Measurements from ENCODE around the gene CCNE1. TPM values are rescaled to one million over a fixed set of nuclear protein-coding genes. Genes with fewer than 3 reads are reported as not detected.
"Not testable (repeated sequence)": the region's sequence is repeated elsewhere in the genome, so short reads cannot be mapped to it uniquely, and the experiment has no call there.

The CCNE1 gene
- total RNA-seq, 1 experiment from 2014 or later = 72.7 TPM

GRCh38 chr19:29817316-29817715, 5.5 kb downstream of the CCNE1 start:
- Histone ChIP-seq H3K9me3 (replicated peaks) (no peaks in the 10 kb centered on the region), H3K27ac (no peak overlapping the region), H3K27me3 (no peaks in the 10 kb centered on the region), H3K4me1 (peaks cover 19% of the 10 kb centered on the region), H3K36me3 (peaks cover 54% of the 10 kb centered on the region), H3K4me3 (no peak overlapping the region)
- DNase-seq = no peak

GRCh38 chr19:29819300-29819699, 7.5 kb downstream of the CCNE1 start:
- DNase-seq = no peak
- Histone ChIP-seq H3K4me1 (peaks cover 13% of the 10 kb centered on the region), H3K27me3 (no peaks in the 10 kb centered on the region), H3K36me3 (peaks cover 69% of the 10 kb centered on the region), H3K9me3 (replicated peaks) (no peaks in the 10 kb centered on the region), H3K27ac (no peak overlapping the region), H3K4me3 (no peak overlapping the region)

GRCh38 chr19:29819986-29820385, 8.2 kb downstream of the CCNE1 start:
- Histone ChIP-seq H3K27ac (no peak overlapping the region), H3K4me1 (peaks cover 6% of the 10 kb centered on the region), H3K27me3 (no peaks in the 10 kb centered on the region), H3K4me3 (no peak overlapping the region), H3K9me3 (replicated peaks) (no peaks in the 10 kb centered on the region), H3K36me3 (peaks cover 75% of the 10 kb centered on the region)
- no peak for DNase-seq

GRCh38 chr19:29823581-29824330, 12.0 kb downstream of the CCNE1 start:
- DNase-seq = no peak
- H3K9me3 ChIP-seq (replicated peaks) = no peaks in the 10 kb centered on the region
- H3K27me3 ChIP-seq = no peaks in the 10 kb centered on the region
- no peaks in the 10 kb centered on the region for H3K4me1 ChIP-seq
- H3K27ac ChIP-seq = no peak overlapping the region
- H3K4me3 ChIP-seq = no peak overlapping the region
- peaks cover 58% of the 10 kb centered on the region for H3K36me3 ChIP-seq

GRCh38 chr19:29825263-29825662, 13.5 kb downstream of the CCNE1 start:
- H3K27ac ChIP-seq; H3K4me3 ChIP-seq; H3K4me1 ChIP-seq; H3K27me3 ChIP-seq; H3K9me3 ChIP-seq (replicated peaks); DNase-seq: not testable (repeated sequence)
- peaks cover 43% of the 10 kb centered on the region for H3K36me3 ChIP-seq

GRCh38 chr19:29831041-29831548, 19.3 kb downstream of the CCNE1 start:
- no peaks in the 10 kb centered on the region for H3K9me3 ChIP-seq (replicated peaks)
- H3K4me1 ChIP-seq = no peaks in the 10 kb centered on the region
- DNase-seq = no peak
- no peak overlapping the region for H3K27ac ChIP-seq
- H3K36me3 ChIP-seq = no peaks in the 10 kb centered on the region
- no peak overlapping the region for H3K4me3 ChIP-seq
- H3K27me3 ChIP-seq = no peaks in the 10 kb centered on the region

- Histone ChIP-seq H3K9me3 (replicated peaks) (no peaks in the 10 kb centered on the region), H3K4me1 (no peaks in the 10 kb centered on the region), H3K4me3 (no peak overlapping the region), H3K27ac (no peak overlapping the region), H3K27me3 (no peaks in the 10 kb centered on the region), H3K36me3 (no peaks in the 10 kb centered on the region)
- DNase-seq = no peak
Measured at GRCh38 chr19:29831686-29832085, 19.9 kb downstream of the CCNE1 start.

- Histone ChIP-seq H3K27ac (no peak overlapping the region), H3K4me3 (no peak overlapping the region), H3K9me3 (replicated peaks) (no peaks in the 10 kb centered on the region), H3K36me3 (no peaks in the 10 kb centered on the region), H3K27me3 (no peaks in the 10 kb centered on the region), H3K4me1 (no peaks in the 10 kb centered on the region)
- DNase-seq = no peak
Measured at GRCh38 chr19:29832801-29833200, 21.0 kb downstream of the CCNE1 start.

- Histone ChIP-seq H3K4me3 (no peak overlapping the region), H3K4me1 (no peaks in the 10 kb centered on the region), H3K9me3 (replicated peaks) (no peaks in the 10 kb centered on the region), H3K27me3 (no peaks in the 10 kb centered on the region), H3K27ac (no peak overlapping the region), H3K36me3 (no peaks in the 10 kb centered on the region)
- no peak for DNase-seq
Measured at GRCh38 chr19:29833614-29834261, 21.9 kb downstream of the CCNE1 start.

- Histone ChIP-seq H3K27ac (no peak overlapping the region), H3K4me3 (no peak overlapping the region), H3K4me1 (peaks cover 3% of the 10 kb centered on the region), H3K9me3 (replicated peaks) (no peaks in the 10 kb centered on the region), H3K27me3 (no peaks in the 10 kb centered on the region), H3K36me3 (no peaks in the 10 kb centered on the region)
- no peak for DNase-seq
Measured at GRCh38 chr19:29834991-29835846, 23.4 kb downstream of the CCNE1 start.

GRCh38 chr19:29836409-29836825, 24.6 kb downstream of the CCNE1 start:
- H3K4me1 ChIP-seq = peaks cover 14% of the 10 kb centered on the region
- H3K36me3 ChIP-seq = no peaks in the 10 kb centered on the region
- H3K9me3 ChIP-seq (replicated peaks) = no peaks in the 10 kb centered on the region
- H3K4me3 ChIP-seq = no peak overlapping the region
- DNase-seq = no peak
- H3K27me3 ChIP-seq = no peaks in the 10 kb centered on the region
- no peak overlapping the region for H3K27ac ChIP-seq

GRCh38 chr19:29837448-29837981, 25.7 kb downstream of the CCNE1 start:
- no peak overlapping the region for H3K4me3 ChIP-seq
- no peaks in the 10 kb centered on the region for H3K9me3 ChIP-seq (replicated peaks)
- no peaks in the 10 kb centered on the region for H3K36me3 ChIP-seq
- DNase-seq = no peak
- H3K27ac ChIP-seq = no peak overlapping the region
- peaks cover 25% of the 10 kb centered on the region for H3K4me1 ChIP-seq
- no peaks in the 10 kb centered on the region for H3K27me3 ChIP-seq

GRCh38 chr19:29837996-29838395, 26.2 kb downstream of the CCNE1 start:
- H3K27me3 ChIP-seq = no peaks in the 10 kb centered on the region
- H3K27ac ChIP-seq = no peak overlapping the region
- H3K36me3 ChIP-seq = no peaks in the 10 kb centered on the region
- no peak overlapping the region for H3K4me3 ChIP-seq
- no peaks in the 10 kb centered on the region for H3K9me3 ChIP-seq (replicated peaks)
- peaks cover 30% of the 10 kb centered on the region for H3K4me1 ChIP-seq
- DNase-seq = no peak

- H3K9me3 ChIP-seq (replicated peaks) = no peaks in the 10 kb centered on the region
- H3K27me3 ChIP-seq = no peaks in the 10 kb centered on the region
- no peak overlapping the region for H3K4me3 ChIP-seq
- H3K4me1 ChIP-seq = peaks cover 32% of the 10 kb centered on the region
- DNase-seq = peak in 1 of 2 experiments; percentile 27
- peak overlapping the region; percentile 78 for H3K27ac ChIP-seq
- no peaks in the 10 kb centered on the region for H3K36me3 ChIP-seq
Measured at GRCh38 chr19:29840066-29840950, 28.5 kb downstream of the CCNE1 start.
